Adipocyte (in vitro differentiated cells): ENCODE measurements around the gene SORL1-AS1.
"Not testable (repeated sequence)": the region's sequence is repeated elsewhere in the genome, so short reads cannot be mapped to it uniquely, and the experiment has no call there.

Experiments used
- DNase-seq: peaks from one replicate; pipeline ENCODE4 v3.0.0-alpha.2; 2015; ENCODE audit warnings: low read depth
- H3K27me3 ChIP-seq: replicated peaks from 2 replicates; pipeline ENCODE4 v1.7.0; 2013; ENCODE audit warnings: mild to moderate bottlenecking, low read length, moderate library complexity; ENCODE audit not compliant: control insufficient read depth, insufficient read depth
- H3K36me3 ChIP-seq: 2 replicates; pipeline ENCODE4 v1.7.0; 2013; ENCODE audit warnings: low read length, mild to moderate bottlenecking, moderate library complexity; ENCODE audit not compliant: control insufficient read depth, insufficient read depth, severe bottlenecking
- H3K4me1 ChIP-seq: 2 replicates; pipeline ENCODE4 v1.7.0; 2013; ENCODE audit warnings: mild to moderate bottlenecking, low read length, moderate library complexity; ENCODE audit not compliant: control insufficient read depth, insufficient read depth
- H3K4me3 ChIP-seq: 2 replicates; pipeline ENCODE4 v1.7.0; 2013; ENCODE audit warnings: mild to moderate bottlenecking, low read length, moderate library complexity
- H3K9ac ChIP-seq: 2 replicates; pipeline ENCODE4 v1.7.0; 2013; ENCODE audit warnings: mild to moderate bottlenecking, low read length, moderate library complexity
- H3K9me3 ChIP-seq: 2 replicates; pipeline ENCODE4 v1.7.0; 2013; ENCODE audit warnings: mild to moderate bottlenecking, low read length, moderate library complexity; ENCODE audit not compliant: control insufficient read depth

SORL1-AS1 gene

GRCh38 chr11:121411330-121411729 is 41.4 kb downstream of the SORL1-AS1 start:
- not testable (repeated sequence) for DNase-seq, H3K9me3 ChIP-seq

GRCh38 chr11:121410041-121410440 is 42.7 kb downstream of the SORL1-AS1 start:
- not testable (repeated sequence) for H3K36me3 ChIP-seq, H3K4me1 ChIP-seq, H3K27me3 ChIP-seq, H3K9me3 ChIP-seq, H3K9ac ChIP-seq, DNase-seq, H3K4me3 ChIP-seq

More at GRCh38 chr11:121411330-121411729, 41.4 kb downstream of the SORL1-AS1 start:
- not testable (repeated sequence) for H3K27me3 ChIP-seq, H3K36me3 ChIP-seq, H3K9ac ChIP-seq, H3K4me3 ChIP-seq, H3K4me1 ChIP-seq

DNA sequence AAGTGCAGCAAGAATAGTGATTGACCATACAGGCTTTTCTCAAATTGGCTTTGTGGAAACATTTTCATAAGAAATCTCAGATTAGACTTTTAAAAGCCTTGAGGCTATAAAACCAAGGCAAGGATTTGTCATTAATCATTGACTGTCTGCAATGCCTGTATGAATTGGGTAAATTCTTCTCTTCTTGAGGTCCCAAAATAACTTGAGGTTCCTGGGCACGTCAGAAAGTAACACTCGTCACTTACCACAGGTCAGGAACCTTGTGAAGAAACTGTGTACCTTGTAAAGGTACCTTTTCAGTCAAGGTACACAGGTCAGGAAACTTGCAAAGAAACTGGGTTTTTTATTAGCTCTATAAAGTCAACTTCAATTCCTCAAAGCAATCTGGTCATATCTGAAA is 43.9 kb downstream of the SORL1-AS1 start:
- Histone ChIP-seq H3K36me3 (no peaks in the 10 kb centered on the region), H3K9ac (no peak overlapping the region), H3K4me3 (no peak overlapping the region), H3K9me3 (peaks cover 4% of the 10 kb centered on the region), H3K27me3 (no peaks in the 10 kb centered on the region), H3K4me1 (no peaks in the 10 kb centered on the region)
- no peak for DNase-seq

- H3K4me3 ChIP-seq = no peak overlapping the region
- DNase-seq = no peak
- peaks cover 19% of the 10 kb centered on the region for H3K9me3 ChIP-seq
Measured at GRCh38 chr11:121406291-121406690, 46.5 kb downstream of the SORL1-AS1 start.

GRCh38 chr11:121405646-121406045 is 47.1 kb downstream of the SORL1-AS1 start:
- DNase-seq = no peak
- Histone ChIP-seq H3K36me3 (no peaks in the 10 kb centered on the region), H3K4me3 (no peak overlapping the region), H3K9me3 (peaks cover 22% of the 10 kb centered on the region), H3K4me1 (no peaks in the 10 kb centered on the region), H3K9ac (no peak overlapping the region), H3K27me3 (no peaks in the 10 kb centered on the region)

More at GRCh38 chr11:121406291-121406690, 46.5 kb downstream of the SORL1-AS1 start:
- H3K4me1 ChIP-seq = no peaks in the 10 kb centered on the region
- H3K9ac ChIP-seq = no peak overlapping the region
- H3K27me3 ChIP-seq = no peaks in the 10 kb centered on the region
- no peaks in the 10 kb centered on the region for H3K36me3 ChIP-seq

DNA sequence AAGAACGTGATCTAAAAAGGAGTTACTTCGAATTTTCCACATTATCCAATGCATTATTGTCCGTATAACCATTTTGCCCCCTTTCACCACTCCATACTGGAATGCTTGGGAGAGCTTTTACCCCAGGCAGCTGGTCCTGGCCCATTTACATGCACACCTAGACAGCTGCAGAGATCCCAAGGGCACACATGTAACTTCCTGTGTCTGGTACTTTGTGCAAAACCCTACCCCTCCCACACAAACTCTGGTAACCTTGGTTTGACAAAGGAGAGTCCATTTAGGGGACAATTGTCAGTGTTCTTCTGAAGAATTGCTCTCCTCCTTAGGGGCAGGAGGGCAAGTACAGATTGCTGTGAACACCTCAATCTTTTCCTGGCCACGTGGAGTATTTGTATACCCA is 58.0 kb downstream of the SORL1-AS1 start:
- Histone ChIP-seq H3K9me3 (peaks cover 2% of the 10 kb centered on the region), H3K4me1 (no peaks in the 10 kb centered on the region), H3K27me3 (peaks cover 40% of the 10 kb centered on the region), H3K36me3 (no peaks in the 10 kb centered on the region), H3K9ac (no peak overlapping the region), H3K4me3 (no peak overlapping the region)
- DNase-seq = no peak

GRCh38 chr11:121393855-121394254 is 58.9 kb downstream of the SORL1-AS1 start:
- H3K4me1 ChIP-seq = no peaks in the 10 kb centered on the region
- H3K27me3 ChIP-seq = peaks cover 48% of the 10 kb centered on the region
- no peaks in the 10 kb centered on the region for H3K36me3 ChIP-seq
- no peak for DNase-seq
- no peak overlapping the region for H3K4me3 ChIP-seq
- no peak overlapping the region for H3K9ac ChIP-seq
- no peaks in the 10 kb centered on the region for H3K9me3 ChIP-seq

GRCh38 chr11:121391914-121392313 is 60.9 kb downstream of the SORL1-AS1 start:
- no peak overlapping the region for H3K9ac ChIP-seq
- no peaks in the 10 kb centered on the region for H3K4me1 ChIP-seq
- peaks cover 6% of the 10 kb centered on the region for H3K9me3 ChIP-seq
- no peaks in the 10 kb centered on the region for H3K36me3 ChIP-seq
- no peak overlapping the region for H3K4me3 ChIP-seq
- peaks cover 45% of the 10 kb centered on the region for H3K27me3 ChIP-seq
- DNase-seq = no peak

DNA sequence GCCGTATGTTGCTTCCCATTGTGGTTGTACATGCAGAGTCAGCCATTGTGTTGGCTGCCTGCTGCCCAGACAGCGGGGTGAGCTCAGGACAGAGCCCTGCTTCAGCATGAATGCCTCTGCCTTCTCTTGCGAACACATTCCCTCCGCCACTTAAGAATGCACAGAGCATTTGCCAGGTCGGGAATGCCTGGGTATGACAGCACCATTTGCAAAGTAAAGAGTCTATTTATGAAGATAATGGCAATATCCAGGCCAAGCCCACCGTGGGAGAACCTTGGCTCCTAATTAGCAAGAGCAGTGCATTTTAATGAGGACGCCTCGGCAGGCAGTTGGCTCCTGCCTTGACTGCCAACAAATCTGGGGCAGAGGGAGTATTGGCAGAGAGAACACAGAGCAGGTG is 63.1 kb downstream of the SORL1-AS1 start:
- Histone ChIP-seq H3K9me3 (peaks cover 7% of the 10 kb centered on the region), H3K36me3 (no peaks in the 10 kb centered on the region), H3K4me3 (no peak overlapping the region), H3K4me1 (no peaks in the 10 kb centered on the region), H3K9ac (no peak overlapping the region), H3K27me3 (peaks cover 42% of the 10 kb centered on the region)
- no peak for DNase-seq
